SH-SY5Y (cell line): ENCODE data around the gene FEN1.

Source experiments
- GATA2 ChIP-seq: IDR thresholded peaks from 2 replicates; pipeline ENCODE4 v1.6.1; 2011; ENCODE audit warnings: mild to moderate bottlenecking, low read depth, low read length
- GATA3 ChIP-seq: IDR thresholded peaks from 2 replicates; pipeline ENCODE4 v1.6.1; 2011; ENCODE audit warnings: low read depth, mild to moderate bottlenecking, low read length, moderate library complexity

GRCh38 chr11:61777234-61778090, 15.2 kb upstream of the FEN1 start:
- TF ChIP-seq GATA3 (no peak), GATA2 (no peak)
